Inflammatory macrophage (primary cell): ENCODE results near the gene KCNJ5.

ENCODE experiments used
- DNase-seq, 2 donors: peaks; one replicate each; pipeline ENCODE4 v3.0.0-alpha.2; 2020 to 2022

Gene KCNJ5

DNA sequence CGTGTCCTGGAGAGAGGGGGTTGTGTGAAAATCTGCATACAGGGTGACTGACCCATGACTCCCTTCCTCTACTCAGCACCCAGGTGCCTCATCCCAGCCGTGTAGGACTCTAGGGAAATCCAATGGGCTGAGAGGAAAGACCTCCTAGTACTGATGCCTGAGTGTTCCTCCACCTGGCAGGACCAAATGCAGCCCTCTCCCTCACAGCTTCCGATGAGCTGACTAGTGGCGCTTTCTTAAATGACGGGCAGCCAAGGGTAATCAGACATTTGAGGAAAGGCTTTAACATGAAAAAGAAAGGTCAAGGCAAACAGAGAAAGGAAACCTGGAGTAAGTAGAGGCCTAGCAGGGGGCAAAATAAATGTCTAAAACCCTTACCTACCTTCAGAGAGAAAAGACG is 19.1 kb upstream of the KCNJ5 start:
- DNase-seq: no peak

DNA sequence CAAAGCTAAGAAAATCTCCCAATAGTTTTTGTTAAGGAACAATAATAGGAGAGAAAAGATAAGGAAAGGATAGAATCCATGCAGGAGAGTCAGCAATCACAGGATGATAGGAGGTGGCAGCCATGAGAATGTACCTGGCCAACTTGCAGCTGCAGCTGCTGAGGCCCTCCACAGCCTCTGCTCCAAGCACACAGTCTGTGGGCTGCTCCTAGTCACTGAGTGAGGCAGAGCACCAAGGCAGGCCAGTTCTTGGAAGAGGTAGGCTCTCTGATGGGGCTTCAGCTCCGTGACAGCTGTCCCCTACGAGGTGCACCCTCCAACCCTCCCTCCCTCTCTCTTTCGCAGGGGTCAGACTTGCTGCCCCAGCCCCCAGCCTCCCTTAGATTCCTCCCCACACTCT is 18.6 kb upstream of the KCNJ5 start:
- DNase-seq: no peak

DNA sequence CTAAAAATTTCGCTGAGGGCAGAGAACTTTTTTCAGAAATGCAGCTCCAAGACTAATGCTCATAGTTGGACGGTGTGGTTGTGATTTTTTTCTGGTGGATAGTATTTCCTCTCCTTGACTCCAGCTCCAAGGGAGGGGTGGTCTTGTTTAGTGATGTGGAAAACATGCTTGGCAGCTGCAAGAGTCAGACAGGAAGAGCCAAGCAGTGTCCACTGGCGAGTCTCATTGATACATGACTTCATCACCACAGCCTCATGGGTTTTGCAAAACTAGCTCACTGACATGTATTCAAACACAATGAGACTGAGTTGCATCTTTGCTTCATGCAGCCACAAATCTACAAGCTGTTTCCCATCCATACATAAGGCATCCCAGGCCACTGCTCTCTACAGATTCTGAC is 16.7 kb upstream of the KCNJ5 start:
- no peak for DNase-seq

DNA sequence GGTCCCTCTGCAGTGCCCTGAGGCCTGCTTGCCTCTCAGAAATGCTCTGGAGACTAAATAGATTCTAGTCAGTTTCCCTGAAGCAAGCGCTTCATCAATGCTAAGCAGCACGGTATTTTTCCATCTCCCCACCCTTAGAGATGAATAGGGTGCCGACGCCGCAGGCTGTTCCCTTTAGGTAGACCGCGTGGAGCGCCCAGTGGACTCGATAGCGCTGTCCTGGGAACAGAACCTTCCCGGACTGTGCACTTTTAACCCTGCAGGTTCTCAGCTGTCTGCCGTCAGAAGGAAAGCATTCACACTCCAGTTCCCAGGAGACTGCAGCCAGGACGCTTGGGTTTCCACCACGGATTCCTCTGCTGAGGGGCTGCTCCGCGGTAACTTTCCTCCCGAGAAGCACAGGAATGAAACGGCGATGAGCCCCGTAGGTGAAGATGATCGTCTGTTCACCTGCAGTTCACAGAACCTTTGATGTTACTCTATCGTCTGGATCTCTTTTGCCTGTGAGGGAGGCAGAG is 15.0 kb upstream of the KCNJ5 start:
- no peak for DNase-seq

DNA sequence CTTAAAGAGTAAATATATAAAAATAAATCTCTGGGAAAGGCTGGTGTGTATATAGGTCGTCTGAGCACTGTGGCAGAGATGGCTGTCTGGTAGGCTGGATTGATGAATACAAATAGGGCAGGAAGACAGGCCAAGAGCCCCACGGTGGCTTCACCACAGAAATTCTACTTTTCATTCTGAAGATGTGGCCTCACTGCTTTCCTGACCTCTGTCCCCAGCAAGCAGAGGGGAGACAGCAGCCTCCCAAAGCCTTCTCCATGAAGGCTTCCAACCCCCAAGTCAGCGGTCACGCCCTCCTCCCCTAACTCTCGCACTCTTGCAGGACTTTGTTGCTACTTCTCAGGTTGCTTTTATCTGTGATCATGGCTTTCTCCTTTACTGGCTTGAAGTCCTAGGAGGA is 13.4 kb upstream of the KCNJ5 start:
- no peak for DNase-seq

DNA sequence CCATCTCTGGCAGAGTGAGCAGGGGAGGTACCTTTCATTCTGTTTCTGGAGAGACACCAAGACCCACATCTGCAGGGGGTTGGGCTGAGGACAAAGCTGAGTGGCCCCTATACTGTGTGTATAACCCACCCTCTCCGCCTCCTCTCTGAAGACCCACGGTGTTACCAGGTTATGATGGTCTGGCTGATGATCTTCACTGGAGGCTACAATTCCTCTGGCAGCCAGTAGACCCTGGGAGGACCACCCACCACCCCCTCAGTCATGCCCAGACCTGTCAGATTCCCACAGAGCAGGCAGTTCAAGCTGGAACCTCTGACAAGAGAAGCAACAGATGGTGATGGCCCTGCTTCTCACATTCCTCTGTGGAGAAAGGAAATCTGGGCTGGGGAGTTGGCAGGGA is 12.7 kb upstream of the KCNJ5 start:
- DNase-seq: no peak

DNA sequence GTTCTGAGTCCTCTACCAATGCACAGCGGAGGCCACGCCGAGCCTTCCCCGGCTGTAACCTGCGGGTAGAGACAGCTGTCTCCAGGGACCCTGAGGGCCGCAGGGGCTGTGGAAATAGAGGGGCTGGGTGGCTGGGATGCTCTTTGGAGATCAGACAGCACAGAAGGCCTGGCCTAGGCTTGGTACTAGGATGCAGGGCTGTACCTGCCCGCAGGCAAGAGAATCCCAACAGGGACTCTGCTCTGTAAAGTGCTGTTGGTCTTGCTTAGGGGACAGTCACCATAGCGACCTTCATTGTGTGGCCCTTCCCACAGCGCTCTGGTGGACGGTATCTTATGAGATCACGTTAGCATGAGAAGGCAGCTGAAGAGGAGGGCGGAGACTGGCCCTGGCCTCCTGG is 11.3 kb upstream of the KCNJ5 start:
- no peak for DNase-seq

DNA sequence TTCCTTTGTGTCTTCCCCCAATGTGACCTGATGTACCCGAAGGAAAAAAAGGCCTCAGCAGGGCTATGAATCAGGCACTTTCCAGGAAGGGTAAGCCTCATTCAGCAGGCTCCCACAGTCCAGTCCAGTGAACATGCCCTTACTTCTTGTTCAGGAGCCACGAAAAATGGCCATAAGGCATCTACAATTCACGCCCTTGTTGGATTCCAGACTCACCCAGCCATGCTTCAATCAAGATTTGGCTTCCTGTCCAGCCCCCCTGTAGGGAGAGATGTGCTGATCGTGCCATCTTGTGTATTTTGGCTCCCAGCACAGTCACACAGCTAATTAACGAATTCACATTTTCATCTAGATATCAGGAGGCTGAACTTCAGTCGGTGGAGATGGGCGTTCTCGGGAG is 9.9 kb upstream of the KCNJ5 start:
- no peak for DNase-seq

DNA sequence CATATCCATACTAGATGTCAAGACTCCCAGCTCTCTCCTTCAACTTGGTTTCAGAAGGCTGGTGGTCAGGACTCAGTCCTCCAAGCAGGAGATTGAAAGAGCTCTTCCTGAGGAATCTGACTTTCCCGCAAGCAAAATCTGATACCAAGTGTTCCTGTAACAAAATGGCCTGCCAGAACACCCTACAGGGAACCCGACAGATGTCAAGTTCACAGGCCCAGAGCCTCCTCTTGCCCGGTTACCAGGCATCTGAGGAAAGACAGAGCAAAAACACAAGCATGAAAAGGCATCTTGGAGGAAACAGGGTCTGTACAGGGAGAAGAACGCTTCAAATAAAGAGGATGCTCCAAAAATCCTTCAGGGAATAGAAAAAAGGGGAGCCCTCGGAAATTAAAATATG is 8.7 kb upstream of the KCNJ5 start:
- DNase-seq: no peak

DNA sequence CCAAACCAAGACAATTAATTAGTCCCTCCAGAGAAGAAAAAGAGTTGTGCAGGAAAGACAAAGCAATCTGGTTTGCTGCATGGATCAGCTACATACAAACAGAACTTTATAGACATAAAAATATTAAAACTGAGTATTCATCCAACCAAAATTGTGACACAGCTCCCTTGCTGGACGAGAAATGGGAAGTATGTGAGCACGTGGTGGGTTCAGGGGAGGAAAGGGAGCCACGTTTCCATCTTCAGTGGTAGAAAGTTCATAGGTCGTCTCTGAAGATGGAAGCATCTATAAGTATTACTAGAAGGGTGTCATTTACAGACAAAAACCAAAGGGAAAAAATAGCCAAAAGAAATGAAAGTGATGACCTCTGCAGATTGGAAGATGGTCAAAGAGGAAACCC is 7.1 kb upstream of the KCNJ5 start:
- peak; percentile 49 to 51 for DNase-seq

DNA sequence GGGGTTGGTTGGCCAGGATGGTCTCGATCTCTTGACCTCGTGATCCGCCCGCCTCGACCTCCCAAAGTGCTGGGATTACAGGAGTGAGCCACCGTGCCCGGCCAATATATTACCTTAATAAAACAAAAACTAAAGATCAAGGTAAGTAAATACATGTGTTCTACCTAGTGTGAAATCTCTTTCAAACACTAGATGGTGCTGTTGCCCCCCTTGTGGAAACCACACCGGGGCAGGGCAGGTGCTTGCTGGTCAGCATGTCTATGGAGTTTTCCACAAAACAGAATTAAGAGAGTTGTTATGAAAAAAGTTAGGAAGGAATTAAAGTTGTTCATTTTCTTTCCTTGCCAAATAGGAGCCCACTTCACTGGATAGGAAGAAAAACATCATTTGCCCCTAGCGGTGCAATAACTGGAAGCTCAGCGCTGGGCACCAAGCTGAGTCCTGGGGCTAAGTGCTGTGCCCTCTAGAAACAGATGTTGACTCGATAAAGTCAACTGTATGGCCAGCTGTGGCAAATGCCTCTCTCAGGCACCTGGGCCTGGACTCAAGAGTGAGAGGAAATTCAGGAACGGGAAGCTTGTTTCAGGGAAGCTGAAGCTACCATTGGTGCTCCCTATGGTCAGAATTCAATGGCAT is 6.3 kb upstream of the KCNJ5 start:
- DNase-seq: peak; percentile 49 to 65

DNA sequence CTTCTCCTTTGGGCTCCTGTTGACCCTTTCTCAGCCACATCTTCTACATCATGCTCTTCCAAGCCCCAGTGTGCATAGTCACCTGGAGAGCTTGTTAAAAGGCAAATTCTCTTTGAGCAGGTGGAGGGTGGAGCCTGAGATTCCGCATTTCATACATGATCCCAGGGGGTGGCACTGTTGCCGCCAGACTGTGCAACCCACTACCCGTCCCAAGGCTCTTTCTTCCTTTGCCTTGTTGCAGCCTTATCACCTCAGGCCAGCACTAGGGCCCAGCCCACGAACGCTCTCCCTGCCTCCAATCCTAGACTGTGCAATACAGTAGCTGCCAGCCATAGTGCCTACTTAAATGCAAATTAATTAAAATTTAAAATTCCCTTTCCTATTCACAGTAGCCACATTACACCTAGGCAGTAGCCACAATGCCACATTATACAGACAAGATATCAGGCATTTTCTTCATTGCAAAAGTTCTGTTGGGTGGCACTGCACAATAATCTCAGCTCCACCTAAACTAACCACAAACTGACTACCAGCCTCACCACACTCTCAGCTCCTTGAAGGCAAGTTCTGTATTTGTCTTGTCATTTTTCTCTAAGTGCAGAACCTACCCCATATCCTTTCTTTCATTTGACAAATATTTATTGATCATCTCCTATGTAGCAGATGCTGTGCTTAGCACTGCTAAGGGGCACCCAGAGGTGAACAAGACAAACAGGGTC is 4.6 kb upstream of the KCNJ5 start:
- DNase-seq: no peak

DNA sequence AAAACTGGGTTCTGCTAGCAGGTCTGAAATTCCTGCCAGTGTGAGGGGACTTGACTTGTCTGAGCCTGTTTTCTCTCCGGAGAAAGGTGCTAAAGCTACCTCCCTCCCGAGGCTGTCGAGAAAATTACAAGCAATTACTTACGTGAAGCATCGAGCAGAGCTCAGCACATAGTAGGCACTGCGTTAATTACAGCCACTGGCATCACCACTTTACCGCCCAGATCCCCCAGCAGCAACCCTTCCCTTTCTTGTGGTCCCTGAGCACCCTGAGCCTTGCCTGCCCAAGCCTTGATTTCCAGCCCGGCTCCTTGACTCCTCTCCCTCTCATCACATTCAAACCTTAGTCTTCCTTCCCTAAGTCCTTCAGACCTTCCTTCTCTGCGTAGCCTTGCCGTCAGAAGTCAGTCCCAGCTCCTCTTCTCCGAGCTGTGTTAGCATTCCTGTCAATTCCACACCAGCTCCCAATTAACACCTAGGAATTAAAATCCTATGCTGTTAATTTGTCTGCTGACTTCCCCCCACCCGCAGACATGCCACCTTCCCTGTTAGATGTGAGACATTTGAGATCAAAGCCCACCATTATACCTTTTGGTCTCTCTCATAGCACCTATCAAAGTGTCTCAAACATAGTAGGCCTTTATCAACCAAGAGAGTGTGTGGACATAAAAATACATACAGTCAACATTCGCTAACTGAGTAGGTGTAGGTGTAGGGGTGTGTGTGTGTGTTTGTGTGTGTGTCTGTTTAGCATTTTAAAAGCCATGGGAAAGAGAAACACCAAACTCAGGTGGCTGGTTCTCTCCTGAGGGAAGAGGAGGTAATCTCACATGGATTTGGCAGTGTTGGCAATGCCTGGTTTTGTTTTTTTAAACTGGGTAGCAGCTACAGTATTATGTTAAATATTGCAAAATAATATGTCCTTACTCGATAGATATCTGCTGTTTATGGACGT is 2.8 kb upstream of the KCNJ5 start:
- no peak for DNase-seq

DNA sequence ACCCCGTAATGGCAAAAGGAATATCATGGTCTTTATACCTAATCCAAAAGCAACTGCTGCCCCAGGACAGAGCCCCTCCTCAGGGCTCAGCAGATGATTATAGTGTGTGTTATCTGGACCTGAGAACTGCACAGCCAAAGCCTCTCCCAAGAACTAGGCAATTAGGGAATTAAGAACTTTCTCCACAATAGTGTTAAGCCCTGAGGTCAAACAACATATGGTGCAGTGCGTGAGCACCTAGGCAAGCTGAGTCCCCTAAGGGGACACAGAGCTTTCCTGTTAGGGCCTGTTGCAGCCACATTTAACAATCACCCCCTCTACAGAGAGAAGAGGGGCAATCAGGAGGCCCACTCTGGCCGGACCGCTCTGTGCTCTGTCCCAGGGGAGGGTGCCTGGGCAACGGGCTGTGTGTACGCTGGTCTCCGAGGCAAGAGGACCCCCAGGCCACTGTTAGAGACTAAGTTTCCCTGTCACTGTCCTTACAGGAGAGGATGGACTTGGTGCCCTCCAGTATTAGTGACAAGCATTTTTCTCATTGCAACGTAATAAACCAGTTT is 1.4 kb upstream of the KCNJ5 start:
- no peak for DNase-seq

DNA sequence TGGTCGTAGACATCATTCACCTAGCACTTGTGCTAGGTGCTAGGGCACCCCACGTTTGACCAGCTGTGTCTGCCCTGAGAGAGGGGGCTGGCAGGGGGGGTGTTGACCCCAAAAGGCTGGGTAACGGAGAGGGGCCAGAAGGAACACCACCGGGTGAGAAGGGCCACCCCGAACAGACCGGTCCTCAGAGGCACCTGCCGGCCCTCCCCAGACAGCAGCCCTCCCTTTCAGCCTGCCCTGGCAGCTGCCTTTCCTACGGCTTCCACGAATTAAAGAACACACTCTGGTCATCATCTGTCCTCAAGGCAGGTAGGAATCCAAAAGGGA is 977 bp upstream of the KCNJ5 start:
- no peak for DNase-seq

DNA sequence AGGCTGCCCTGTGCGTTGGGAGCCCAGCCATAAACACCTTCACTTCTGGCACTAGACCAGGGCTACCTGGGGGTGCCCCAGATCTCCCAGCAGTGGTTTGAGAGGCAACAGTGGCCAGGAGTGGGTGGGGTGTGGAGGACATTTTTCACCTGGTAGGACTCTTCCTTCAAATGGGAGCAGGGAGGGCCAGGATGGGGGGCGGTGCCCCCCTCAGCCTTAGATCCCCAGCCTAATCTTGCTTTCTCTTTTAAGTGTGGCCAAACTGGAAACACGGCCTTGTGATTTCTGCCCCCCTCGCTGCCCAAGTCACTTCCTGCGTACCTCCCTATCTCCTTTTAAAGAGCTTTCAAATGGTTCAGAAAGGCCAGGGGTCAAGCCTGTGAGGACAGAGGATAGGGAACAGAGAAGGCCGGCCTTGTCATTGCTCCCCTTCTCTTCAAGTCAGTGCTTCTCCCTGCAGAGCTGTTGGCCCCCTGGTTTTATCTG is 800 bp downstream of the KCNJ5 start:
- DNase-seq: peak in 1 of 2 donors; percentile 32

DNA sequence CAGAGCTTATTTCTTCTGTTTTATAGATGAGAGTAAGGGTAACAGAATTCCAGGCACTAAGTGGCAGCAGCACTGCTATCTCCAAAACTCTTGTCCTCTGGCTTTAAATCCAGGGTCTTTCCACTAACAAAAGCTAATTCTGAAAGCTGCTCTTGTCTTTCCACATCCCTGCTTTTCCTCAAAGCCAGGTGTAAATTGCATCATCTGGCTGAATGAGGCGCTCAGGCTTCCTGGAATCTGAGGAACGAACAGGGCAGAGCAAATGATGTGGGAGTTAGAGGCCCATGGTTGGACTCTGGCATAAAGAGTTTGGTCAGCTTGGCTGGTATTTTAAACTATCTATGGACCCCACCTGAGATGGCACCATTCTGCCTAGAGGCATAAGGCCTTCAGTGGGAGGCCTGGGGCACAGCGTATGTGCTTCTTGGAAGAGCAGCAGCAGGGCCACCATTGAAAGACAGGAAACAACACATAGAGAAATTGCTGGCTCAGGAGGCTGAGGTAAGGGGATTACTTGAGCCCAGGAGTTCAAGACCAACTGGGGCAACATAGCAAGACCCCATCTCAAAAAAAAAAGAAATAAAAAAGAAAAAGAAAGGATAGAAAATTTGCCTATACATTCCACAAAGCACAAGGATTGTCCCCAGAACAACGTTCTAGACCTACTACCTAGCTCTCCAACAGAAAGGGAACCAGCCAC is 1.9 kb downstream of the KCNJ5 start:
- no peak for DNase-seq

DNA sequence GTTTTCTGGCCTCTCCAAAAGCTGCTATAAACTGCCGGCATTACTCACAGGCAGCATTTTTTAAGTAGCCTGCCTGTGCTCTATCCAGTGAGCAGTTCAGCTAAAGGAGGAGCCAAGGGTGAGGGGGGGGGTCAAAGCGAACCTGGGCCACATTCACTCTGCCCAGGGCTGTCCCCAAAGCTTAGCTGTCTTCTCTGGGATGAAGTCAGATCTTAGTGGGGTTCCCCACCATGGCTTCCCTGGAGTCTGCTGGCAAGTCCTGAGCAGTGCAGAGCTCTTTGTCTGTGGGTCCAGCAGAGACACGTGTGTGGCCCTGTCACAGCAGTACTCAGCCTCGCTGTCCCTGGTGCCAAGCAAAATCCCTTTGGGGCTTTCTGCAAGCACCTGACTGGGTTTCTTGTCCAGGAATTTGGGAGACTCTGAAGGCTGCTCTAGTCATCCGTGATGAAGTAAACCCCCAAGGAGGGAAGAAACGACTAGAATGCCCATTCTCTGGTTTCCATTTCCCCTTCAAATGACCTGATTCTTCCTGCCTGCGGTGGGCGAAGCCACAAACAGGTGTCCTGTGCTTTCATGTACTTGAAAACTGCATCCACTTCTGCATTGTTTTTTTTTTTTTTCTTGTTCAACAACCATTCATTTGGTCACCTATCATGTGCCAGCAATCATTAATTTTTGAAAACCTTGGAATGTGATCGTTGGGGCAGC is 2.6 kb downstream of the KCNJ5 start:
- DNase-seq: no peak

DNA sequence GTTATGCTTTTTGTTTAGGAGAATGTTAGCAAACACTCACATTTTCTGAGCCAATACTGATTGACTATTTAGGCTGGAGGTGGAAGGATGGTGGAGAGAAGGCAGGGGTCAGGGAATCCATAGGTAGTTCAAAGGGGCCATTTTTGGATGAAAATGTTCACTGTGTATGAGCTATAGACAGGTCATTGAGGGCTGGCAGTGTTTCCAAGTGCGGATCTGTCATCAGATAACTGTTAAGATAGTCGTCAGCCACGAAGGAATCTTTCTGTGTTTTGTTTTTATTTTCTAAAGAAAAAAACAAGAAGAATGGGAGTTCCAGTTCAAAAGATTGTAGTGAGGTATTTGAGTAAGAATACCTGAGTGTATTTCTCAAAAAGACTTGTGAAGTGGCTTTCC is 3.1 kb downstream of the KCNJ5 start:
- DNase-seq: no peak

DNA sequence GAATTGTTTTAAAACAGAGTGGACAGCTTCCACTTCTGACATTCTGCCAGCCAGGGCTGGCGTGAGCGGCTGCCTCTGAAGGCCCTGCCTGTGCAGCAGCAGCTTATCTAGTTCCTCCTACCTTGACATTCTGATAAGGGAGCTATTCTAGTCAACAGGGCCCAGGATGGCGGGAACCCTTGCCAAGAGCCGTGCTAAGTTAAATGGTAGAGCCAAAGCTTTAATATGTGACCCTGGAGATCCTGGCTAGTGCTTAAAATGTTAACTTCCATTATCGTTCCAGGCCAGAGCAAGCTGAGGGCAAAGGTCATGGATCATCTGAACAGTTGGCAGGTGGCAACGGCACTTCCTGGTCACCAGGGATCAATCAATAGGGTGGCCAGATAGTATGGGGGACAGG is 3.5 kb downstream of the KCNJ5 start:
- no peak for DNase-seq

DNA sequence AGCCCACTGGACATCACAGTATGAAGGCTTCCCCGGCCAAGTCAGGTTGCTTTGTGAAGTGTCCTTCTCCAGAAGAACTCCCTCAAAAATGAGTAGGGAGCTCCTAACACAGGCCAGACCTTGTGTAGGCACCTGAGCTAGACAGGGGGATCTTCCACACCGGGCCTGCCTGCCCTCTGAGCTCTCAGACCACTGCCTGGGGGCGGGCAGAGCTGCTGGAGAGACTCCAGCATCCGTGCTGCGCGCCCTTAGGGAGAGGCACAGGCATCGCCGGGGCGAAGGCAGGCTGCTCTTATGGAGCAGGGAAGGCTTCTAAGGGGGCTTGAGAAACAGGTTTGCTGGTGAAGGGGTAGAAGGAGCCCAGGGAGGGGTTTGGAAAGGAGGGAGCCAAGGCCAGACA is 4.4 kb downstream of the KCNJ5 start:
- no peak for DNase-seq

DNA sequence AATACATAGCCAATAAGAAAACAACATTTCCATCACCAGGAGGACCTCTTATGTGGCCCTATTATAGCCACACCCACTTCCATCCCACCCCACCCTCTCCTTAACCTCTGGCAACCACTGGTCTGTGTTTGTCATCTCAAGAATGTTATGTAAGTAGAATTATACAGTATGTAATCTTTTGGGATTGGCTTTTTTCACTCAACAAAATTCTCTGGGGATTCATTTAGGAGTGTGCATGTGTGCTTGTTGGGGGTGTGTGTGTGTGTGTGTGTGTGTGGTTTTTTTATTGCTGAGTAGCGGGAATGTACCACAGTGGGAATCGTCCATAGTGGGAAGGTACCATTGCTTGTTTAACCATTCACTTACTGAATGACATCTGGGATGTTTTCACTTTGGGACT is 5.2 kb downstream of the KCNJ5 start:
- no peak for DNase-seq
